Activated naive CD8-positive, alpha-beta T cell treated with anti-CD3 and anti-CD28 coated beads, Interleukin-2, amount 50 U/mL, for 24 hours (primary cell): Measurements from ENCODE around the gene NTSR1.

ENCODE experiments used
- ATAC-seq: fragments of 150-1000 bp; cut with Tn5 transposase; one replicate; pipeline ENCODE4 v1.10.0; 2021
- DNase-seq: peaks from one replicate; pipeline ENCODE4 v3.0.0; 2021
- H3K27ac Mint-ChIP-seq: one replicate; pipeline ENCODE4 v1.8.0; 2021; ENCODE audit warnings: mild to moderate bottlenecking, mixed read lengths
- H3K27me3 Mint-ChIP-seq: one replicate; pipeline ENCODE4 v1.8.0; 2021; ENCODE audit warnings: mixed read lengths
- H3K36me3 Mint-ChIP-seq: one replicate; pipeline ENCODE4 v1.8.0; 2021; ENCODE audit warnings: low read depth, mixed read lengths
- H3K4me1 Mint-ChIP-seq: one replicate; pipeline ENCODE4 v1.8.0; 2021; ENCODE audit warnings: mixed read lengths
- H3K4me3 Mint-ChIP-seq: one replicate; pipeline ENCODE4 v1.8.0; 2021; ENCODE audit warnings: mild to moderate bottlenecking, moderate library complexity, mixed read lengths
- H3K9me3 Mint-ChIP-seq: one replicate; pipeline ENCODE4 v1.8.0; 2021; ENCODE audit warnings: mixed read lengths

NTSR1 gene

GRCh38 chr20:62695448-62696414, 12.9 kb upstream of the NTSR1 start:
- peaks cover 4% of the 10 kb centered on the region for H3K27me3 Mint-ChIP-seq
- no peak for ATAC-seq
- H3K4me1 Mint-ChIP-seq, result peaks cover 4% of the 10 kb centered on the region
- H3K36me3 Mint-ChIP-seq, result no peaks in the 10 kb centered on the region
- no peak for DNase-seq
- no peak overlapping the region for H3K4me3 Mint-ChIP-seq
- H3K27ac Mint-ChIP-seq, result no peak overlapping the region
- no peaks in the 10 kb centered on the region for H3K9me3 Mint-ChIP-seq

GRCh38 chr20:62696434-62696957, 12.1 kb upstream of the NTSR1 start:
- Mint-ChIP-seq H3K27me3 (peaks cover 4% of the 10 kb centered on the region), H3K36me3 (no peaks in the 10 kb centered on the region), H3K27ac (no peak overlapping the region), H3K4me1 (peaks cover 2% of the 10 kb centered on the region), H3K9me3 (no peaks in the 10 kb centered on the region), H3K4me3 (no peak overlapping the region)
- DNase-seq (no peak), ATAC-seq (no peak)

GRCh38 chr20:62696989-62697388, 11.6 kb upstream of the NTSR1 start:
- DNase-seq (no peak), ATAC-seq (no peak)
- no peak overlapping the region for H3K27ac Mint-ChIP-seq
- no peak overlapping the region for H3K4me3 Mint-ChIP-seq
- H3K9me3 Mint-ChIP-seq, result no peaks in the 10 kb centered on the region
- no peaks in the 10 kb centered on the region for H3K36me3 Mint-ChIP-seq
- H3K27me3 Mint-ChIP-seq, result peaks cover 4% of the 10 kb centered on the region
- no peaks in the 10 kb centered on the region for H3K4me1 Mint-ChIP-seq

- no peaks in the 10 kb centered on the region for H3K4me1 Mint-ChIP-seq
- no peak overlapping the region for H3K4me3 Mint-ChIP-seq
- H3K9me3 Mint-ChIP-seq, result no peaks in the 10 kb centered on the region
- DNase-seq, result no peak
- H3K27me3 Mint-ChIP-seq, result peaks cover 3% of the 10 kb centered on the region
- no peaks in the 10 kb centered on the region for H3K36me3 Mint-ChIP-seq
- no peak overlapping the region for H3K27ac Mint-ChIP-seq
- ATAC-seq, result no peak
Measured at GRCh38 chr20:62697468-62697912, 11.1 kb upstream of the NTSR1 start.

- Mint-ChIP-seq H3K36me3 (no peaks in the 10 kb centered on the region), H3K4me1 (no peaks in the 10 kb centered on the region), H3K9me3 (no peaks in the 10 kb centered on the region), H3K4me3 (no peak overlapping the region), H3K27me3 (no peaks in the 10 kb centered on the region), H3K27ac (no peak overlapping the region)
- DNase-seq (no peak), ATAC-seq (no peak)
Measured at GRCh38 chr20:62698231-62698630, 10.4 kb upstream of the NTSR1 start.

GRCh38 chr20:62699296-62699695, 9.3 kb upstream of the NTSR1 start:
- no peaks in the 10 kb centered on the region for H3K27me3 Mint-ChIP-seq
- H3K27ac Mint-ChIP-seq, result no peak overlapping the region
- ATAC-seq, result no peak
- no peak for DNase-seq
- no peaks in the 10 kb centered on the region for H3K36me3 Mint-ChIP-seq
- no peak overlapping the region for H3K4me3 Mint-ChIP-seq
- no peaks in the 10 kb centered on the region for H3K9me3 Mint-ChIP-seq
- peaks cover 4% of the 10 kb centered on the region for H3K4me1 Mint-ChIP-seq

- H3K27me3 Mint-ChIP-seq, result no peaks in the 10 kb centered on the region
- H3K4me3 Mint-ChIP-seq, result no peak overlapping the region
- H3K4me1 Mint-ChIP-seq, result peaks cover 4% of the 10 kb centered on the region
- H3K27ac Mint-ChIP-seq, result no peak overlapping the region
- no peaks in the 10 kb centered on the region for H3K9me3 Mint-ChIP-seq
- H3K36me3 Mint-ChIP-seq, result no peaks in the 10 kb centered on the region
- no peak for DNase-seq
- ATAC-seq, result no peak
Measured at GRCh38 chr20:62699741-62700140, 8.9 kb upstream of the NTSR1 start.

GRCh38 chr20:62700261-62700930, 8.2 kb upstream of the NTSR1 start:
- Mint-ChIP-seq H3K36me3 (no peaks in the 10 kb centered on the region), H3K27ac (no peak overlapping the region), H3K4me1 (peaks cover 4% of the 10 kb centered on the region), H3K9me3 (no peaks in the 10 kb centered on the region), H3K4me3 (no peak overlapping the region), H3K27me3 (no peaks in the 10 kb centered on the region)
- DNase-seq (no peak), ATAC-seq (no peak)

- Mint-ChIP-seq H3K4me1 (peaks cover 4% of the 10 kb centered on the region), H3K4me3 (no peak overlapping the region), H3K36me3 (no peaks in the 10 kb centered on the region), H3K27me3 (no peaks in the 10 kb centered on the region), H3K27ac (no peak overlapping the region), H3K9me3 (no peaks in the 10 kb centered on the region)
- no peak for ATAC-seq
- DNase-seq, result no peak
Measured at GRCh38 chr20:62701161-62702012, 7.2 kb upstream of the NTSR1 start.

GRCh38 chr20:62702013-62702300, 6.7 kb upstream of the NTSR1 start:
- Mint-ChIP-seq H3K36me3 (no peaks in the 10 kb centered on the region), H3K4me3 (no peak overlapping the region), H3K4me1 (peaks cover 4% of the 10 kb centered on the region), H3K27me3 (peaks cover 3% of the 10 kb centered on the region), H3K27ac (no peak overlapping the region), H3K9me3 (no peaks in the 10 kb centered on the region)
- ATAC-seq (no peak), DNase-seq (no peak)

GRCh38 chr20:62702895-62703852, 5.5 kb upstream of the NTSR1 start:
- Mint-ChIP-seq H3K4me1 (peaks cover 4% of the 10 kb centered on the region), H3K9me3 (no peaks in the 10 kb centered on the region), H3K27me3 (peaks cover 9% of the 10 kb centered on the region), H3K4me3 (no peak overlapping the region), H3K36me3 (no peaks in the 10 kb centered on the region), H3K27ac (peak overlapping the region; percentile 80)
- DNase-seq (peak; percentile 22), ATAC-seq (peak; percentile 84)

GRCh38 chr20:62703853-62704228, 4.8 kb upstream of the NTSR1 start:
- Mint-ChIP-seq H3K27me3 (peaks cover 10% of the 10 kb centered on the region), H3K4me1 (peaks cover 4% of the 10 kb centered on the region), H3K27ac (peak overlapping the region; percentile 80), H3K4me3 (no peak overlapping the region), H3K9me3 (no peaks in the 10 kb centered on the region), H3K36me3 (no peaks in the 10 kb centered on the region)
- DNase-seq (no peak), ATAC-seq (no peak)

GRCh38 chr20:62704341-62704948, 4.2 kb upstream of the NTSR1 start:
- Mint-ChIP-seq H3K4me3 (no peak overlapping the region), H3K27ac (no peak overlapping the region), H3K9me3 (no peaks in the 10 kb centered on the region), H3K4me1 (peaks cover 4% of the 10 kb centered on the region), H3K36me3 (no peaks in the 10 kb centered on the region), H3K27me3 (peaks cover 12% of the 10 kb centered on the region)
- ATAC-seq (no peak), DNase-seq (no peak)
